HG02678 (cell line): ENCODE measurements around the gene ZFYVE28.
"Not testable (repeated sequence)": the region's sequence is repeated elsewhere in the genome, so short reads cannot be mapped to it uniquely, and the experiment has no call there.

Experiments used
- ATAC-seq: cut with Tn5 transposase; IDR thresholded peaks from one replicate; pipeline ENCODE4 v1.9.1; 2021; ENCODE audit warnings: mild to moderate bottlenecking, moderate library complexity; ENCODE audit not compliant: unreplicated experiment

ZFYVE28 gene

DNA sequence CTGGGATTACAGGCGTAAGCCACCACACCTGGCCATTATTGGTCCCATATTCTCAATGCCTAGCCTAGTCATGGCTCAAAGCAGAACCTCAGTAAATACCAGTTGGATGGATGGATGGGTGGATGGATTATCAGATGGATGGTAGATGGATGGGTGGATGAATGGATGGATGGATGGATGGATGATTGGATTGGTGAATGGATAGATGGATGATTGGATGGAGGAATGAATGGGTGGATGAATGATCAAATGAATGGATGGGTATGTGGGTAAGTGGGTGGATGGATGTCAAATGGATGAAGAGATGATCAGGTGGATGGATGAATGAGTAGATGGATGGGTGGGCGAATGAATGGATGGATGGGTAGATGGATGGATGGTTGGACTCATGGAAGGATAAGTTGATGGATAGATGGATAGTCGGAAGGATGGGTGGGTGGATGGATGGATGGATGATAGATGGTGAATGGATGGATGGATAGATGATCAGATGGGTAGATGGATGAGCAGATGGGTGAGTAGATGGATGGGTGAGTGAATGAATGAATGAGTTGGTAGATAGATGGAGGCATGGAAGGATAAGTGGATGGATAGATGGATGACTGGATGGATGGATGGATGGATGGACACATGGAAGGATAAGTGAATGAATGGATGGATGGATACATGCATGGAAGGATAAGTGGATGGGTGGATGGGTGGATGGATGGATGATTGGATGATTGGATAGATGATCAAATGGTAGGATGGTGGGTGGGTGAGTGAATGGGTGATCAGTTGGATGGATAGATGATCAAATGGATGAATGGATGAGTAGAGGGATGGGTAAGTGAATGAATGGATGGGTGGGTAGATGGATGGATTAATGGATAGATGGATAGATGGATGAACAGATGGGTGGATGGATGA, 28.5 kb upstream of the ZFYVE28 start:
- ATAC-seq = no peak

GRCh38 chr4:2445571-2445970, 27.1 kb upstream of the ZFYVE28 start:
- ATAC-seq = no peak

- ATAC-seq = no peak
These were observed 26.7 kb upstream of the ZFYVE28 start for GRCh38 chr4:2445130-2445529.

GRCh38 chr4:2443956-2444740, 25.7 kb upstream of the ZFYVE28 start:
- no peak for ATAC-seq

DNA sequence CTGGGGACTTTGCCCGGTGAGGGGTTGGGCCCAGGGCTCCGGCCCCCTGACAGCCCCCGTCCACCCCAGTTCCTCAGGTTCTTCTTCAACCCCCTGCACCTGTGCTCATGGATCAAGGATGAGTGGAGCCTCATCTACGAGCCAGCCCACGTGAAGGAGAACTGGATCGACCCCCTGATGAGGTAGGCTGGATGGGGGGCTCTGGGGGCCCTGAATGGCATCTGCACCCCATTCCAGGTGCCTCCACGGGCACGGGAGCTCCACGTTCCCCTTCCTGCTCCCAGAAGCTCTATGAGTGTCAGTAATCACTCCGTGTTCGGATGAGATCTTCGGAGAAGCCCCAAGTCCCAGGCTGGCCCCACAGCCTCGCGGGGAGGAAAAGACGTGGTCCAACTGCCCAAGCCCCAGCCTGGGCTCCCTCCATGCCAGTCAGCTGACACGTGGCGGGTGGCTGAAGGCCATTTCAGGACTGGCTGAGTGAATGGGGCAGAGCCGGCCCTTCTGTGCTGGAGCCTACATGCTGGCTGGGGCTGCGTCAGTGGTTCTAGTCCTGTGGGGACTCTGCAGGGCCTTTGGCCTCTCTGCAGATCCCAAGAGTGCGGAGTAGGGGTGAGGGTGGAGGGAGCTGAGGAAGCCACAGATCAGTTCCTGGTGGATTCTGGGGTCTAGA, 24.8 kb upstream of the ZFYVE28 start:
- ATAC-seq = no peak

- ATAC-seq = no peak
These were observed 23.9 kb upstream of the ZFYVE28 start for GRCh38 chr4:2442175-2442993.

DNA sequence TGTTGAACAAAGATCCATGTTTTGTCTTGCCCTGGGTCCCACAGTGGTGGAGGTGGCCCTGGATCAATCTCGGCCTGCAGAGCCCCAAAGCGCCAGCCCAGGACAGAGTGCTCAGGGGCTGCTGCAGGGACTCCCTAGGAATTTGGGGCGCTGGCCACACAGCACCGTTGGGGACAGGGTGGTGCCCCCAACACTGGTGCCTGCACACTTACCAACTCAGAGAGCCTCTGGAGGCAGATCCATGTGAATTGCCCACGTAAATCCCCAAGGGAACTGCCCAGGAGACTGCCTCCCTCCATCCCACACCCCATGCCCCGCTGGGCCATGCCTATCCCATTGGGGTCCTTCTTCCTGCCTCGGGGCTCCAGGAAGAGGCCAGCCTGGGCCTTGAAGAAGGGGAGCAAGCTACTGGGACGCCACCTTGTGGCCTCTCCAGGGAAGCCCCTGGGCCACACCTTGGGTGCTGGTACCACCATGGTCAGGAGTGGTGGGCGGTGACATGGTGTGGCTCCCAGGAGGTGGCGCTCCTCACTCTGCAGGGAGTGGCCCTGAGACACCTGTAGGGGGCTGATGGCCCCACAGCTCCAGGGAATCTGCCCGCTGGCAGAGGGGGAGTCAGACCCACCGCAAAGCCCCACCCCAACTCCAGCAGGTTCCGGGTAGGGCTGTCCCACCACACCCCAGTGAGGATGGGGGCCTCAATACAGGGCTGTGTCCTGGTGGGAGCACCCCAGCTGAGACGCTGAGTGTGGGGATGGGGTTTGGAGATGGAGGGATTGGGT, 23.1 kb upstream of the ZFYVE28 start:
- ATAC-seq = peak; percentile 84

- no peak for ATAC-seq
These were observed 20.6 kb upstream of the ZFYVE28 start for GRCh38 chr4:2438822-2439718.

DNA sequence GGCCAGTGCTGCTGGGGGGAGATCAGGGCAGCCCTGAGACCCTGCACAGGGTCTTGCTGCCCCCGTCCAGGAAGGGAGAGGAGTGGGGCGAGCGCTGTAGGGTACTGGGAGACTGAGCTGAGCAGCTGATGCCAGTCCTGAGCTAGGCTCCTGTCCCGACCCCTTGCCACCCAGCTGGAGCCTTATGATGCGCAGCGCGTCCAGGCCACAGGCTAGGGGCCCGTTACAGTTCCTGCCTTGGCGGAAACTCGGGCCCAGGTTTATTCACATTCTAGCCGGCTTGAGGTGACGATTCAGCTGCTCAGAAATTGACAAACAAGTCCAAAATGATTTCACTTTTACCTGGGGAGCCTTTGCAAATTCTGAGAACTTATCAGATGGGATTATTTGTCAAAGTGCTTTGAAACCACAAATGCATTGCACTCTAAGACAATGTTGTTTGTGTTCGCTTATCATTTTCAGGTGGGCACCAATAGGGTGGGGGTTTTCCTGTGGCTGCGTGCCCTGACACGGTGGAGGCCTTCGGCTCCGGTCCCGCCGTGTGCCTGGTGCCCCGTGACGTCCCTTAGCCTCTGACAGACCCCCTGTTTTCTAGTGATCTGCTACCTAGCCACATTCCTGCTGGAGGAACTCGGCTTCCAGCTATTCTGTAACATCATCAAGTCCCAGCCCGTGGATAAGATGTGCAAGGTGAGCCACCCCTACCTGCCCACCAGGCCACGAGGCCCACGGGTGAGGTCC, 19.2 kb upstream of the ZFYVE28 start:
- no peak for ATAC-seq

- ATAC-seq = no peak
These were observed 18.5 kb upstream of the ZFYVE28 start for GRCh38 chr4:2436761-2437474.

- ATAC-seq = no peak
These were observed 17.9 kb upstream of the ZFYVE28 start for GRCh38 chr4:2436301-2436700.

DNA sequence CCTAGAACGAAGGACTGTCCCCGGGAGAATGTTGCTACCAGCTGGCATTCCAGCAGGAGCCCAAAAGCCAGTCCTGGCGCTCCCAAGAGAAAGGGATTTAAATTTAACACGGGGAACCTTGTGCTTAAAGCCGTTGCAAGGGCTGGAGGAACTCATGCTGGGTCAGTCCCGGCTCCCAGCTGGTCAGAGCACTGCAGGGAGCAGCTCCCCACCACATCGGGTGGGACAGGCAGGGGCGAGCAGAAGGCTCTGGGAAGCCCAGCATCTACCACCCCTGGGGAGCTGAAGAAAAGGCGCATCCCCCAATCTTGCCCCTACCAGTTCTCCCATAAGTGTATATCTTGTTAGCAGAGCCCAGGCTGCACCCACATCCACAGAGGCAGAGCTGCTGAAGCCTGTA, 16.0 kb upstream of the ZFYVE28 start:
- no peak for ATAC-seq

DNA sequence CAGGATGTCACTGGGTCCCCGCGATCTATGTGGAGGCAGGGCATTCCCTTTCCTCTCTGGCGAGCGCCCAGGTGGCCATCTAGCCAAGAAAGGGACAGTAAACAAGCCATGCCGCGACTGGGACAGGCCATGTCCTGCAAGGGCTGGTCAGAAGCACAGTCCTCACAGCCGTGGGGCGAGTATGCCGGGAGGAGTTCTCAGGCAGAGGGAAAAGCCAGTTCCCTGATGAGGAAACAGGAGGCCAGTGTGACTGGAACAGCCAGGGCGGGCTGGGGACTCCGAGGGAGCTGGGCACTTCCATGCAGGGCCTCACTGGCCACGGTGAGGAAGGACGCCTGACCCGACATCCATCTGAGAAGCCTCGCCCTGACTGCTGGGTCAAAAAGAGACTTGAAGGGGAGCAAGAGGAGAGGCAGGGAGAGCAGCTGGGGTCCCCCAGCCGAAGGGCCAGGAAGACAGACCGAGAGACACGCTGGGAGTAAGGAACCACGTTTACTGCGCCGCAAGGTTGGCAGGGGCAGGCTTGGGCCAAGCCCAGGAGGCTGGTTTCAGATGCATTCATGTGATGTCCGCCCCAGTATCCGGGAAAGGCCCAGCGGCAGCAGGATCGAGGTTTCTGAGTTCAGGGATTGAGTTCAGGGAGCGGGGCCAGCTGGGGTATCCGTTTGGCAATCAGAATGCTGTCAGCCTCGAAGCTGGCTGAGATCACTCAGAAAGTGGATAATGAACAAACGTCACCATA, 15.3 kb upstream of the ZFYVE28 start:
- ATAC-seq = no peak

- no peak for ATAC-seq
These were observed 14.6 kb upstream of the ZFYVE28 start for GRCh38 chr4:2432991-2433530.

DNA sequence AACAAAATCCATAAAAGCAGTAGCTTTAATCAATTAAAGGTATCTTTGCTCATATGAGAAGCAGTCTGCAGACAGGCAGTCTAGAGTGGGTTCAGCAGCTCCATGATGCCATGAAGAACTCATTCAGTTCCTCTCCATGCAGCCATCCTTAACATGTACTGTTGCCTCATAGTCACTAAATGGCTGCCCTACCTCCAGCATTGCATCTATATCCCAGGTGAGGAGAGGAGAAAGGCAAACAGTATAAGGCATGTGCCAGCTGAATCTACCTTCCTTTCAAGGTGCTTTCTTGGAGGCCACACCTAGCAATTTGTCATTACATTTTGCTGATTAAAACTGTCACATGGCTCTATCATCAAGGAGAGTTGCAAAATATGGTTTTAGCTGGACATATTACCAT, 13.6 kb upstream of the ZFYVE28 start:
- no peak for ATAC-seq

DNA sequence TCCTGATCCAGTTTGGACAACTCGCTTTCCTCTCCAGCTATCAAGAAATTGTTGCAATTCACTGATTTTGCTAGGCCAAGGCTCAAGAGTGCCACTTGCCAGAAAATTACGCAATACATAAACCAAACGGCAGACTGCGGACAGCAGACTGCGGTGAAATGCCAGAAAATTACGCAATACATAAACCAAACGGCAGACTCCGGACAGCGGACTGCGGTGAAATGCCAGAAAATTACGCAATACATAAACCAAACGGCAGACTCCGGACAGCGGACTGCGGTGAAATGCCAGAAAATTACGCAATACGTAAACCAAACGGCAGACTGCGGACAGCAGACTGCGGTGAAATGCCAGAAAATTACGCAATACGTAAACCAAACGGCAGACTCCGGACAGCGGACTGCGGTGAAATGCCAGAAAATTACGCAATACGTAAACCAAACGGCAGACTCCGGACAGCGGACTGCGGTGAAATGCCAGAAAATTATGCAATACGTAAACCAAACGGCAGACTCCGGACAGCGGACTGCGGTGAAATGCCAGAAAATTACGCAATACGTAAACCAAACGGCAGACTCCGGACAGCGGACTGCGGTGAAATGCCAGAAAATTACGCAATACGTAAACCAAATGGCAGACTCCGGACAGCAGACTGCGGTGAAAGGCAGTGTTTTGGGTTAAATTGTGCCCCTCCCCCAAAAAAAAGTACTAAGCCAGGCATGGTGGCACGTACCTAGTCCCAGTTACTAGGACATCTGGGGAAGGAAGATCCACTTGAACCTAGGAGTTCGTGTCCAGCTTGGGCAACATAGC, 11.7 kb upstream of the ZFYVE28 start:
- not testable (repeated sequence) for ATAC-seq
